Aorta (tissue), 5 donors: Measurements from ENCODE around the gene FGL2. TPM values are rescaled to one million over a fixed set of nuclear protein-coding genes. Genes with fewer than 3 reads are reported as not detected.
"Not testable (repeated sequence)": the region's sequence is repeated elsewhere in the genome, so short reads cannot be mapped to it uniquely, and the experiment has no call there.

Source experiments
- ATAC-seq: fragments of 200-7000 bp; cut with Tn5 transposase; one replicate; pipeline ENCODE4 v1.9.1; 2022; ENCODE audit warnings: moderate library complexity; ENCODE audit not compliant: low FRiP score
- DNase-seq, 2 donors: peaks; one replicate each; pipeline ENCODE4 v3.0.0-alpha.2; 2020
- H3K27ac ChIP-seq, 2 donors: one replicate each; pipeline ENCODE4 v1.5.1; 2013; ENCODE audit warnings: low read length in 2 of 2, mild to moderate bottlenecking in 2 of 2, moderate library complexity in 2 of 2, control low read depth in 1 of 2, inconsistent platforms in 1 of 2, low read depth in 1 of 2
- H3K27me3 ChIP-seq, 2 donors: one replicate each; pipeline ENCODE4 v1.6.1; 2013; ENCODE audit warnings: control low read depth in 1 of 2, low read length in 1 of 2, mild to moderate bottlenecking in 1 of 2, moderate library complexity in 1 of 2; ENCODE audit not compliant: insufficient read depth in 2 of 2, control insufficient read depth in 1 of 2
- H3K36me3 ChIP-seq, 2 donors: one replicate each; pipeline ENCODE4 v1.6.1; 2013; ENCODE audit warnings: control low read depth in 1 of 2, low read length in 1 of 2, mild to moderate bottlenecking in 1 of 2; ENCODE audit not compliant: insufficient read depth in 2 of 2, control insufficient read depth in 1 of 2
- H3K4me1 ChIP-seq, 2 donors: one replicate each; pipeline ENCODE4 v1.6.1; 2013; ENCODE audit warnings: low read length in 2 of 2, control low read depth in 1 of 2, mild to moderate bottlenecking in 1 of 2, moderate library complexity in 1 of 2; ENCODE audit not compliant: insufficient read depth in 2 of 2, control insufficient read depth in 1 of 2
- H3K4me3 ChIP-seq, 2 donors: one replicate each; pipeline ENCODE4 v1.5.1; 2013; ENCODE audit warnings: low read length in 2 of 2, control low read depth in 1 of 2, mild to moderate bottlenecking in 1 of 2
- H3K9me3 ChIP-seq: one replicate; pipeline ENCODE4 v1.6.1; 2013; ENCODE audit warnings: mild to moderate bottlenecking, low read length; ENCODE audit not compliant: control insufficient read depth
- WGBS, 2 donors: extraction: QIAGEN DNeasy Blood & Tissue Kit; methylation state at CpG; one replicate each; pipeline ENCODE4 v1.1.7; 2013; 5-methylcytosine and 5-hydroxymethylcytosine counted together
- intact Hi-C, 2 donors: fragments of 100-400 bp; cut with DNase I; formaldehyde crosslinking; loops; one replicate each; pipeline versions ENCODE4 v1.14.2 to v1.15.0; 2022
- polyA plus RNA-seq, 2 donors: library from polyadenylated mRNA; stranded (reverse); fragments of 200-250 nt; gene quantifications; one replicate each; pipeline ENCODE4 v1.2.3, GENCODE V29; 2013
- total RNA-seq, 2 donors: library from RNA; stranded (reverse); fragmentation: NEBNext Ultra II Directional; extraction: Animal tissue kit (Norgen Biotek cat#: 25700); gene quantifications; one replicate each; pipeline ENCODE4 v1.2.1, GENCODE V29; 2021
- donor health status: healthy with polysubstance abuse.
- donor health status: Bipolar disorder and iron deficiency.
- donor health status: DM: no; HTN: no; CAD: no.
- donor health status: DM: no; HTN: no; CAD: no.
- donor health status: DM: yes; HTN: yes; CAD: no.

Gene FGL2
- total and polyA plus RNA-seq, 4 donors = 104 to 246 (median 162) TPM

- DNase-seq, H3K4me3 ChIP-seq, H3K27ac ChIP-seq, H3K4me1 ChIP-seq, ATAC-seq, H3K36me3 ChIP-seq, intact Hi-C loops, H3K27me3 ChIP-seq, H3K9me3 ChIP-seq: not testable (repeated sequence)
- 93 to 96% methylated on average over 4 of the region's 5 CpGs for WGBS, 2 donors
Measured at GRCh38 chr7:77155601-77156377, 43.8 kb downstream of the FGL2 start.

DNA sequence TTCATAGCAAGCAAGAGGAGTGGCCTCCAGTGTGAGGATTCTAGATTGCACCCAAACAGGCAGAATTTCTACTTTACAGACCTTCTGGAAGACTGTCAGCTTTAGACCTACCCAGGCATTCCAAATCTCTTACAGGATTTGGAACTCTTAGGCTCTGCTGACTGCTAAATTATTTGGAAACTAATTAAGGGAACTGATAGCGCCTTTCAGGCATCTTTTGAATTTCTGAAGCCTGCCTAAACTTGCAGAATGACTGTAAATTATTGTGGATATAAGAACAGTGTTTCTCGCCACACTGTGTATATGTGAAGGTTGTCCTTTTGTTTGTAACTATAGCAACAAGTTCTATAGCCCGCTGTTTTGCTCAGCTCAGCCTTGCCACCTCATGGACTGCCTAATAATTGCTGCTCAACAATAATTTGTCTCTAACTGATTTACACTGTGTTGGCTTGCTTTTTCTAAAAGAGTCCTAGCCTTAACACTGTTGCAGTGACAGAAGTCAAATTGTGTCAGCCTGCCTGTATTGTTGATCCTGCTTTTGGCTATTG is 44.6 kb downstream of the FGL2 start:
- H3K4me1 ChIP-seq, ATAC-seq, H3K27me3 ChIP-seq, intact Hi-C loops, H3K4me3 ChIP-seq, DNase-seq, H3K27ac ChIP-seq, H3K9me3 ChIP-seq, H3K36me3 ChIP-seq: not testable (repeated sequence)
- 33 to 46% methylated on average over 2 to 3 of the region's 3 CpGs for WGBS, 2 donors

GRCh38 chr7:77152232-77152631 is 47.4 kb downstream of the FGL2 start:
- ATAC-seq, H3K9me3 ChIP-seq, intact Hi-C loops, H3K4me1 ChIP-seq, H3K36me3 ChIP-seq, H3K27ac ChIP-seq, DNase-seq, H3K27me3 ChIP-seq, H3K4me3 ChIP-seq: not testable (repeated sequence)

Other genes starting within 250 kb of the FGL2 start
- gene SPDYE17, start 167.5 kb downstream of the FGL2 start, total RNA-seq = not detected
- gene SPDYE17, start 167.5 kb downstream of the FGL2 start, polyA plus RNA-seq = not detected
- 1 to 10 TPM; 1.2 to 1.3 TPM for gene SPDYE18, start 137.3 kb downstream of the FGL2 start, total RNA-seq
- gene SPDYE18, start 137.3 kb downstream of the FGL2 start, polyA plus RNA-seq = under 1 TPM in 1 of 2 donors, not detected in 1; 0.23 TPM
- gene CCDC146, start 77.2 kb downstream of the FGL2 start, total RNA-seq = 10 to 100 TPM in 1 of 2 donors, 1 to 10 TPM in 1; 8.9 to 25.1 TPM
- 10 to 100 TPM; 10.5 to 28.3 TPM for gene CCDC146, start 77.2 kb downstream of the FGL2 start, polyA plus RNA-seq
- 10 to 100 TPM; 10.2 to 24.1 TPM for gene GSAP, start 216.5 kb upstream of the FGL2 start, total RNA-seq
- gene GSAP, start 216.5 kb upstream of the FGL2 start, polyA plus RNA-seq = 1 to 10 TPM; 3.7 to 5.8 TPM